Measurements from ENCODE around the gene FCRLB. TPM values are rescaled to one million over a fixed set of nuclear protein-coding genes. Genes with fewer than 3 reads are reported as not detected.
A peak's percentile ranks its signal among the peaks of the same experiment; 100 is the strongest.

The FCRLB gene
- total RNA-seq, 1 donor from 2014 or later = 0.14 TPM

DNA sequence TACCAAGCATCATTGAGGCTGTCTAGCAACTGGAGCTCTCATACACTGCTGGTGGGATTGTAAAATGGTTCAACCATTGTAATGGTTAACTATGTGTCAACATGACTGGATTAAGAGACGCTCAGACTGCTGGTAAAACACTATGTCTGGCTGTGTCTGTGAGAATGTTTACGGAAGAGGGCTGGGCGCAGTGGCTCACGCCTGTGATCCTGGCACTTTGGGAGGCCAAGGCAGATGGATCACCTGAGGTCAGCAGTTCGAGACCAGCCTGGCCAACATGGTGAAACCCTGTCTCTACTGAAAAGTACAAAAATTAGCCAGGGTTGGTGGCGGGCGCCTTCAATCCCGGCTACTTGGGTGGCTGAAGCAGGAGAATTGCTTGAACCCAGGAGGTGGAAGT is 19.1 kb upstream of the FCRLB start:
- Mint-ChIP-seq H3K27me3 (no peaks in the 10 kb centered on the region), H3K4me3 (ENCODE audit: low read depth) (no peak overlapping the region), H3K9me3 (ENCODE audit: low read depth) (peaks cover 6% of the 10 kb centered on the region), H3K36me3 (ENCODE audit: insufficient read depth) (peaks cover 1% of the 10 kb centered on the region), H3K27ac (peak overlapping the region; percentile 80), H3K4me1 (ENCODE audit: low read depth) (peaks cover 9% of the 10 kb centered on the region)
- no peak for DNase-seq (ENCODE audit: low spot score, unreplicated experiment)
- TF ChIP-seq, protein P1, sequence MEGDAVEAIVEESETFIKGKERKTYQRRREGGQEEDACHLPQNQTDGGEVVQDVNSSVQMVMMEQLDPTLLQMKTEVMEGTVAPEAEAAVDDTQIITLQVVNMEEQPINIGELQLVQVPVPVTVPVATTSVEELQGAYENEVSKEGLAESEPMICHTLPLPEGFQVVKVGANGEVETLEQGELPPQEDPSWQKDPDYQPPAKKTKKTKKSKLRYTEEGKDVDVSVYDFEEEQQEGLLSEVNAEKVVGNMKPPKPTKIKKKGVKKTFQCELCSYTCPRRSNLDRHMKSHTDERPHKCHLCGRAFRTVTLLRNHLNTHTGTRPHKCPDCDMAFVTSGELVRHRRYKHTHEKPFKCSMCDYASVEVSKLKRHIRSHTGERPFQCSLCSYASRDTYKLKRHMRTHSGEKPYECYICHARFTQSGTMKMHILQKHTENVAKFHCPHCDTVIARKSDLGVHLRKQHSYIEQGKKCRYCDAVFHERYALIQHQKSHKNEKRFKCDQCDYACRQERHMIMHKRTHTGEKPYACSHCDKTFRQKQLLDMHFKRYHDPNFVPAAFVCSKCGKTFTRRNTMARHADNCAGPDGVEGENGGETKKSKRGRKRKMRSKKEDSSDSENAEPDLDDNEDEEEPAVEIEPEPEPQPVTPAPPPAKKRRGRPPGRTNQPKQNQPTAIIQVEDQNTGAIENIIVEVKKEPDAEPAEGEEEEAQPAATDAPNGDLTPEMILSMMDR (IDR thresholded peaks at IDR 0.05; ENCODE audit: unreplicated experiment) = no peak

DNA sequence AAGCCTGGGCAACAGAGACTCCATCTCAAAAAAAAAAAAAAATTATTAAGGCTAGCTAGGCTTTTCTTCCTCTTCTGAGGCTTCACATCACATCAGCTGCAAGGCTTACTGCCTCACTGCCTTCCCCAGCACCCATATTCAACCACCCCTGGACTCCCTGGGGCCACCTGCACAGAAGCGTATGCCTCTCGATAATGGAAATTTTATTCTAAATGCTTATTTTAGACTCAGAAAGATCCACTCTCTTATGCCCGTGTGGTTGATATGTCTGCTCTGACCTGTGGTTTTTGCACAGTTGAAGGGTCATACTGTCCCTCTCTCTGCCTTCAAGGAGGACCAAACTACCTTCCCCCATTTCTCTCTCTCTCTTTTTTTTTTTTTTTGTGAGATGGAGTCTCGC is 15.8 kb upstream of the FCRLB start:
- Mint-ChIP-seq H3K4me1 (ENCODE audit: low read depth) (peaks cover 20% of the 10 kb centered on the region), H3K36me3 (ENCODE audit: insufficient read depth) (no peaks in the 10 kb centered on the region), H3K9me3 (ENCODE audit: low read depth) (no peaks in the 10 kb centered on the region), H3K27ac (no peak overlapping the region), H3K27me3 (peaks cover 6% of the 10 kb centered on the region), H3K4me3 (ENCODE audit: low read depth) (no peak overlapping the region)
- no peak for DNase-seq (ENCODE audit: low spot score, unreplicated experiment)
- TF ChIP-seq, protein P1 (IDR thresholded peaks at IDR 0.05; ENCODE audit: unreplicated experiment) = no peak

DNA sequence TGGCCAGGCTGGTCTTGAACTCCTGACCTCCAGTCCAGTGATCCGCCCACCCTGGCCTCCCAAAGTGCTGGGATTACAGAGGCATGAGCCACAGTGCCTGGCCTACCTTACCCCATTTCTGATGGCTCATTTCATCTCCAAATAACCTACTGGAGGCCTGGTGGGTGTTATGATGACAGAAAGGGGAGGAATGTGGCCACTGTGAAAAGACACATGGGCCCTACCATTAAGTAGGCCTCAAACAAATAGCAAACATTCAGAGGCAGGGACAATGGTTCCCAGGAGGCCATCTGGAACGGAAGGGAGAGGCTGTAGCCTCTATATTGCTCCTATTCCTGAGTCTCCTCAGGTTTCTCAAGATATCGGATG is 15.2 kb upstream of the FCRLB start:
- H3K27ac Mint-ChIP-seq = no peak overlapping the region
- DNase-seq (ENCODE audit: low spot score, unreplicated experiment) = no peak
- H3K4me1 Mint-ChIP-seq (ENCODE audit: low read depth) = peaks cover 20% of the 10 kb centered on the region
- no peaks in the 10 kb centered on the region for H3K36me3 Mint-ChIP-seq (ENCODE audit: insufficient read depth)
- H3K4me3 Mint-ChIP-seq (ENCODE audit: low read depth) = no peak overlapping the region
- H3K27me3 Mint-ChIP-seq = peaks cover 6% of the 10 kb centered on the region
- no peaks in the 10 kb centered on the region for H3K9me3 Mint-ChIP-seq (ENCODE audit: low read depth)
- TF ChIP-seq, protein P1 (IDR thresholded peaks at IDR 0.05; ENCODE audit: unreplicated experiment) = no peak

DNA sequence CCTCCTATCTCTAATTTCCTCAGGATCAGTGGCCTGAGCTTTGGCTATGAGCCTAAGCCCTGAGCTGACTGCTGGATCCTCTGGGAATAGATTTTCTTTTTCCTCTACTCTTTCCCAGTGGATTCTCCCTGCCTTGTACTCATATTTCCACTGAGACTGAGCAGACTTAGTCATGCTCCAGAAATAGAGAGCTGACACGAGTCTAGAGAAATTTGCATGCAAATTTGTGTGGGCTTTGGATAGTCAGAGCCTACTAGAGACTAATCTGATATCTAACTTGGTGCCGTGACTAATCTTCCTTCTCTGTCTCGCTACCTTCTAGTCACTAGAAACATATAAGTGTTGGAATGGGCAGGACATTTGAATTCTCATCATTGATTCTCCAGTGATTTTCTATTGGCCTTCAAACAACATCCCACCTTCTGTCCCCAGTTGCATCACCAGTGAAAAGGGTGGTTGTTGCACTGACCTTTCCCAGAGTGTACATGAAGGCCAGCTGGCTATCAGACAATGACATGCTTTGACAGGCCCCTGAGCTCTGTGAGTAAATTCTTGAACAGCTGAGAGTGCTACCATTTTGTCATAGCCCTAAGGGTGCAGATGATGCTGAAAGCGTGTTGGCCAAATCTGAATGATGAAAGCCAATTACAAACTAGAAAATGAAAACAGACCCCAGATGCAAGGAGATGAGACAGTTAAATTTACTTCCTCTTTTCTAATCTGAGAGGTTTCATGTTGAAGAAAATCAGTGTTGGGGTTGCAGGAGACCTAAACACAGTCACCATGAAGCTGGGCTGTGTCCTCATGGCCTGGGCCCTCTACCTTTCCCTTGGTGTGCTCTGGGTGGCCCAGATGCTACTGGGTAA is 14.6 kb upstream of the FCRLB start, which contains the start of gene FCRLA:
Gene FCRLA, plus strand, starts transcription at position 748 of the 866 bp plus-strand sequence. Its CDS starts 36 bp downstream, at position 784.
- DNase-seq (ENCODE audit: low spot score, unreplicated experiment) = no peak
- Mint-ChIP-seq H3K4me3 (ENCODE audit: low read depth) (no peak within 1 kb of the TSS), H3K27ac (no peak within 1 kb of the TSS), H3K36me3 (ENCODE audit: insufficient read depth) (no peaks in the 10 kb centered on the region), H3K27me3 (peaks cover 6% of the 10 kb centered on the region), H3K4me1 (ENCODE audit: low read depth) (peaks cover 19% of the 10 kb centered on the region), H3K9me3 (ENCODE audit: low read depth) (no peaks in the 10 kb centered on the region)
- TF ChIP-seq, protein P1 (IDR thresholded peaks at IDR 0.05; ENCODE audit: unreplicated experiment) = no peak

DNA sequence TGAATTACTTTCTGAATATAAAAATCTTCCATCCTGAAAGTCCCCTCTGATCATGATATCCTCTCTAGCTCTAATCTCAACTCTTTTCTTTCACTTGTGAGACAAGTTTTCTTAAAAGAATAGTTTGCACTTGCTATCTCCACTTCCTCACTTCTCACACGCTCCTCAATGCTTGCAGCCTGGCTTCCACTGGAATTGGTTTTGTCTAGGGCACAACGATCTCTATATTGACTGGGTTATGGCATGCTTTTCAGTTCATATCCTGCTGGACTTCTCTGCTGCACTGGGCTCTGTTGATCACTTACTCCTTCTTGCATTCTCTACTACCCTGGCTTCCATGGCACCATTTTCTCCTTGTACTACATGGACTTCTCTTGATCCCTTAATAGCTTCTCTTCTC is 13.8 kb upstream of the FCRLB start:
- no peak overlapping the region for H3K4me3 Mint-ChIP-seq (ENCODE audit: low read depth)
- H3K27ac Mint-ChIP-seq = no peak overlapping the region
- H3K9me3 Mint-ChIP-seq (ENCODE audit: low read depth) = no peaks in the 10 kb centered on the region
- peaks cover 11% of the 10 kb centered on the region for H3K4me1 Mint-ChIP-seq (ENCODE audit: low read depth)
- H3K36me3 Mint-ChIP-seq (ENCODE audit: insufficient read depth) = no peaks in the 10 kb centered on the region
- DNase-seq (ENCODE audit: low spot score, unreplicated experiment) = no peak
- TF ChIP-seq, protein P1 (IDR thresholded peaks at IDR 0.05; ENCODE audit: unreplicated experiment) = no peak
- peaks cover 10% of the 10 kb centered on the region for H3K27me3 Mint-ChIP-seq

All from progenitor cell of endocrine pancreas (in vitro differentiated cells).